ENCODE measurements around the gene MYH13. TPM values are rescaled to one million over a fixed set of nuclear protein-coding genes. Genes with fewer than 3 reads are reported as not detected.

MYH13 gene
- total RNA-seq, 1 experiment from 2014 or later, result not detected

DNA sequence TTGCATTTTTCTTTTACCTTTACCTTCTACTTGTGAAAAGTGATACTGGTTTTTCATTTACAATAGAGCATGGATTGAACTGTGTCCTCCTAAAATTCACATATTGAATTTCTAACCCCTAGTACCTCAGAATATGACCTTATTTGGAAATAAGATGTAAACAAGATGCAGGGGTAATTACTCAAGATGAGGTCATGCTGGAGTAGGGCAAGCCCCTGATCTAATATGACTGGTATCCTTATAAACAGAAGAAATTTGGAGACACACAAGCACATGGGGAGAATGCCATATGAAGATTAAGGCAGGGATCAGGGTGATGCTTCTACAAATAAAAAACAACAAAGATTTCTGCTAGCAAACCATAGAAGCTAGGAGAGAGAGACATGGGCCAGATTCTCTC, 12.2 kb downstream of the MYH13 start:
- no peak for DNase-seq (ENCODE audit: low read depth, low spot score)

DNA sequence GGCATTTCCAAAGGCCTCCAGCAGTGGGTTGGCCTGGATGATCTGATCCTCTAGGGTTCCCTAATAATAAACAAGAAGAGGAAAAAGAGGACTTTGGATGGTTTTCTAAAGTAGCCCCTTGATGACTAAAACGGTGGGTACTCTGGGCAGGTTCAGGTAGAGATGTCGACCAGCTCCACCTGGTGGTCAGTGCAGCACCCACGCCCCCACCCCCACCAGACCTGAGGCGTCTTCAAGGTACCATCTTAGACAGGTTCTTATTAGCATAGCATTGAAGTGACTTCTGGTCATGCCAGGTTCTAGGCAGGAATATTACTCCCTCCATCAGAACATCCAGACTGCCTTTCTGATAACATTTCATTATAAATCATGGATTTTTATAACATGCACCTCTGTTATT, 15.0 kb downstream of the MYH13 start:
- DNase-seq (ENCODE audit: low read depth, low spot score), result peak; percentile 22
- in situ Hi-C loops (cut with HindIII; ENCODE audit: low pct_unique_long_range_greater_than_20kb, low sequenced_read_pairs), result no loop called here

More for the DNA sequence above, 12.2 kb downstream of the MYH13 start:
- in situ Hi-C loops (cut with HindIII; ENCODE audit: low pct_unique_long_range_greater_than_20kb, low sequenced_read_pairs), result no loop called here

DNA sequence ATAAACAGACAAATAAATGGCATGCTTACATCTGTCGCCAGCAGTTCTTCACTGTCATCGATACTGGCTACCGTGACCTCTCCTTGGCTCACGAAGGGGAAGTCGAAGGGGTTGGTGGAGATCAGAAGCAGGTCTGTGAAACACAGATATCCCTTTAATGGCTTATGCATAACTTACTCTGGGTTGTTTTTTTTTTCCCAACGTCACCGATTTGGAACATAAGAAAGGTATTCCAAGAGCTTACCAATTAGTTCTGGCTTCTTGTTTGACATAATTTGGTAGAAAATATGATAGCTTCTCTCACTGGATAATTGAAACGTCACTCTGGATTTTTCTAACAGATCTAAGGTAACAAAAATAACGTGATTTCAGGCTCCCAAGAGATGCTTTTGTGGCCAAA, 18.2 kb downstream of the MYH13 start:
- in situ Hi-C loops (cut with HindIII; ENCODE audit: low pct_unique_long_range_greater_than_20kb, low sequenced_read_pairs), result no loop called here
- no peak for DNase-seq (ENCODE audit: low read depth, low spot score)

DNA sequence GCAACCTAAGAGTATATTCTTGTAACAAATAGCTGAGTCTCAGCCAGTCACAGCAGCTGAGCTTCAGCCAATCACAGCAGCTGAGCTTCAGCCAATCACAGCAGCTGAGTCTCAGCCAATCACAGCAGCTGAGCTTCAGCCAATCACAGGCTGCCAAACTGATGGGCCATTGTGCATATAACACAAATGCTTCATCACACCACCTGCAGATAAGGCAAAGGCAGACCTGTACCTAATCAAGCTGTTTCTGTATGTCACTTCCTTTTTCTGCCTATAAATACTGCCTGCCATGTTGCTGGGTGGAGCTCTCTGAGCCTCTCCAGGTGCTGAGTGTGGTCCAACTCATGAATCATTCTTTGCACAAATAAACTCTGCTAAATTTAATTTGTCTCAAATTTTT, 19.9 kb downstream of the MYH13 start:
- peak; percentile 11 for DNase-seq (ENCODE audit: low read depth, low spot score)
- in situ Hi-C loops (cut with HindIII; ENCODE audit: low pct_unique_long_range_greater_than_20kb, low sequenced_read_pairs), result no loop called here

DNA sequence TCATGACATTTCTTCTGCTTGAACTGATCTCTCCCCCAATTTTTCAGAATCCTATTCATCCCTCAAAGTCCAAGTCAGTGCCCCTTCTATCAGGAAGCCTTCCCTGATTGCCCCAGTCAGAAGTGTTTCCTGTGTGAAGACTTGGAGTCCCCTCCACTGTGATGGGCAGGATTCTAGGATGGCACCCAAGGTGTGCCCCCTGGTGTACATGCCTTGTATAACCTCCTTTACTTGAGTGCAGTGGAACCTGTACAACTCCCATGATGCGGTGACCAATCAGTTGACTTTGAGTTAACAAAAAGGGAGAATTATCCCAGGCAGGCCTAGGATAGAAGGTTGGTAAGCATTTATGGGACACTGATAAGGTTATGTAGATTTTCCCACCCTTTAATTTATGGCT, 23.4 kb downstream of the MYH13 start:
- DNase-seq (ENCODE audit: low read depth, low spot score), result peak; percentile 55
- in situ Hi-C loops (cut with HindIII; ENCODE audit: low pct_unique_long_range_greater_than_20kb, low sequenced_read_pairs), result no loop called here

DNA sequence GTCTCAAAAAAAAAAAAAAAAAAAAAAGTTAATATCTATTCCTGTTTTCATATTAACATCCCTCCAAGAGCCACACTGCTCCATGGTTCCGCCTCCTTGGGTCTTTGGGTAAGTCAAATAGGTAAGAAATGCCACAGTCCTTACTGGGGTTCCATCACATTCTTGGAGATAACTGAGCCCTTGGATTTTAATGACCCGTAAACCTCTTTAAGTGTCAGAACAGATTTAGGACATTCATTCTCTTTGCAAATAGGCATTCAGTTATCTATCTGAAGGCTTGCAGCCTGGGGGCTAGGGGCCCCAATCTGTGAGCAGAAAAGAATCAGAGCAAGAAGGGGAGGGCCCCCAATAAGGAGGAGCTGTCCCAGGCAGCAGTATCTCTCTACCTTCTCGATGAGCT, 28.0 kb downstream of the MYH13 start:
- in situ Hi-C loops (cut with HindIII; ENCODE audit: low pct_unique_long_range_greater_than_20kb, low sequenced_read_pairs), result no loop called here

DNA sequence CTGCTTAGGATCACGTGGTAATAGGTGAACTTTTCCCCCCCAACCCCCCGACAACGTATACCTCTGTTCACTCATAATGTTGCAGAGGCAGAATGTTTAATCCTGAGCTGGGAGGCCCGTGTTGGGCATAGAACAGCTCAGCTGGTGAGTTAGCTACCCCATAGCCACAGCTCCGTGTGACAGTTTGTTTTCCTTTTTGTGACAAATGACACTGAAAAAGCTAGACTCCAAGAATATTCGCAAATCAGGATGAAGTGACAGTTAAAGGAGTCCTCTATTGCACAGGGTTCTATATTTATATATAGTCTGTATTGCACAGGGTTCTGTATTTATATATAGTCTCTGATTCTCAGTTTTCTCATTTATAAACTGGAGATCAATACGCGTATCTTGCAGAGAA, 33.8 kb downstream of the MYH13 start:
- in situ Hi-C loops (cut with HindIII; ENCODE audit: low pct_unique_long_range_greater_than_20kb, low sequenced_read_pairs), result no loop called here
- DNase-seq (ENCODE audit: low read depth, low spot score), result no peak

More for the DNA sequence above, 28.0 kb downstream of the MYH13 start:
- no peak for DNase-seq (ENCODE audit: low read depth, low spot score)

DNA sequence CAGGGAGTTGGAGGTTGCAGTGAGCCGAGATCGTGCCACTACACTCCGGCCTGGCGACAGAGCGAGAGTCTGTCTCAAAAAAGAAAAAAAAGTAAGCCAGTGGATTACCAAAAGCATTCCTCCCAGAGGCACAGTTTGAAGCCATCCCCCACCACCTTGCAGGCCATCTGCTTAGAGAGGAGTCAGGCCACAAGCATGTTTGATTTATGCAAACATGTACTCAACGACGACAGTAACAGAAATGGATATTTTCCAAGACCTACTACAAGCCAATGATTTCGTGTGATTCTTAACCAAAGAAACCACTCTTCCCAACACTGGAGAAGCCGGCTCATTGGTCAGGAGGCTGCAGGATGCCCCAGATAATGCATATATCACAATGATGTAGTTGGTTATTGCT, 34.8 kb downstream of the MYH13 start:
- in situ Hi-C loops (cut with HindIII; ENCODE audit: low pct_unique_long_range_greater_than_20kb, low sequenced_read_pairs), result no loop called here
- DNase-seq (ENCODE audit: low read depth, low spot score), result no peak

DNA sequence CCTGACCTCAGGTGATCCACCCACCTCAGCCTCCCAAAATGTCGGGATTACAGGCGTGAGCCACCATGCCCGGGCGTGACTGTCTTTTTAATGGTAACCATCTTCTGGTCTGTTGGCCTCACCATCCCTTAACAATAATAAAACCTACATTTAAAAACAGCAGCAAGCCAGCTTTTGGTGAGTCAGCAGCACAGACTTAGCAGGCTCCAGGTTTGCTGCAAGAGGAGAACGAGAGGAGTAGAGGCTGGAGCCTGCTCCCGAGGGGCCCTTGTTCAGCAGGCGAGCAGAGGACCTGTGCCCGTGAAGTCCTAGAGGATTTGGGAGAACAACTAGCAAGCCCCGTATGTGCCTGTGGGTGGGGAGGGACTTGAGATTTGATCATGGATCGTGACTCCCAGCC, 35.7 kb downstream of the MYH13 start:
- DNase-seq (ENCODE audit: low read depth, low spot score), result no peak
- in situ Hi-C loops (cut with HindIII; ENCODE audit: low pct_unique_long_range_greater_than_20kb, low sequenced_read_pairs), result no loop called here

DNA sequence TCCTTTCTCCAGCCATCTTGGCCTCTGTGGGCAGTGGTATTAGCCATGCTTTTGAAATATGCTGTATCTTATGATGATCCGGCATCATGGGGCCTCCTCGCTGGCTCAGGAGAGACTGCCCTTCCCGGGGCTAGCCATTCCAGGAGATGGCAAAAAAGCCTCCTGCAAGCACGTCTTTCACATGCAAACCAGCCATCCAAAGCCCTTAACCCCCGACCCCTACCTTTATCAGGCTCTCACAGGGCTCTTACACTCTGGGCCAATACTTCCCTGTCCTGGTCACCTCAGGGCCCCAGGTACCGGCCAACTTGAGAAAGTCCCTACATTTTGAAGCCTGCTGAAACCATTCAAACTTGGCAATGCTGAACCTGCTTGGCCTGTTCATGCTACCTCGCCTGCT, 36.4 kb downstream of the MYH13 start:
- in situ Hi-C loops (cut with HindIII; ENCODE audit: low pct_unique_long_range_greater_than_20kb, low sequenced_read_pairs), result no loop called here
- DNase-seq (ENCODE audit: low read depth, low spot score), result no peak

DNA sequence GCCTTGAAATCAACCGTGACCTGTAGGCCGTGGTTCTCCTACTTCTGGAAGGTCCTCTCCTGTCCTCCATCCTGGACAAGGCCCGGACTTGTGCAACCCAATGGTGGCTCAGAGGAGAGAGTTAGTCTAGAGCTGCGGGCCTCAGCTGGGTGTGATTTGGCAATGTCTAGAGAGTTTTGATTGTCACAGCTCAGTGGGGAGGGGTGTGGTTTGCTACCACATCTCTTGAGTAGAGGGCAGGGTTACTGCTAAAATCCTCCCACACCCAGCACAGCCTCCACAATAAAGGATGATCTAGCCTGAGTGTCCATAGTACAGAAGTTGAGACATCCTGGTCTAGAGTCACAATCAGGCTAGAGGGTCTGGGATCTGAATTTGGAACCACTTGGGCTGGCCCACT, 40.3 kb downstream of the MYH13 start:
- in situ Hi-C loops (cut with HindIII; ENCODE audit: low pct_unique_long_range_greater_than_20kb, low sequenced_read_pairs), result no loop called here

DNA sequence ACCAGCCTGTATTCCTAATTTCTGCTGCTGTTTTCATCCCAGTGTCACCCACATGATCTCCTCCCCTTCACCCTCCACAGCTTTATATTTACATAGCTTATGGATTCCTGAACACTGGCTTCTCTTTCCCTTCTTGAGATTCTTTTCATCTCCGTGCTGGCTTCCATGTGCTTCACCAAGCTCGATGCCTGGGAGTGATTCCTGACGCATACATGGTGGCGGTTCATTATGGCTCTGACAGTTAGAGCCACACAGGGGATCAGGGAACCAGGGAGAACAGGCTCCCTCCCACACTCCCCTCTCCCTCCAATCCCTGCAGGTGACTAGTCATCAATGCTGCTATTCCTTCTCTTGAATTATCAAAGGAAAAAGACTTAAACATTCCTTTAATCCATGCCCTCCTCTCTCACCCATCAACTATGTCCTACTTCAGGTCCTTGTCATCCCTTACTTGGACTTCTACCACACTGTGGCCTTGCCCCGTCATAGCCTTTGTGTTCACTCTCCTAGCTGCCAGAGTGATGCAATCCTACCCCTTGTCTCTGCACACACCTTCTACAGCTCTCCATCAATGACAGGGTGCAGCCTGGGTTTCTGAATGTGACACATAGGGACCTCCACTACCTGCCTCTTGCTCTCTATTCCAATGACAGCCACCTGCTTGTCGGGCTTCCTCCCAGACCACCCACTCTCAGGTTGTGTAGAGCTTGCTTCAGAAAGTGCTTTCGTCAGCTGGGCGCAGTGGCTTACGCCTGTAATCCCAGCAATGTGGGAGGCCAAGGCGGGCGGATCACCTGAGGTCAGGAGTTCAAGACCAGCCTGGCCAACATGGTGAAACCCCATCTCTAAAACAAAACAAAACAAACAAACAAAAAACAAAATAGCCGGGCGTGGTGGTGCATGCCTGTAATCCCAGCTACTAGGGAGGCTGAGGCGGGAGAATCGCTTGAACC, 43.6 kb downstream of the MYH13 start:
- no peak for DNase-seq (ENCODE audit: low read depth, low spot score)
- in situ Hi-C loops (cut with HindIII; ENCODE audit: low pct_unique_long_range_greater_than_20kb, low sequenced_read_pairs), result no loop called here

More for the DNA sequence above, 40.3 kb downstream of the MYH13 start:
- DNase-seq (ENCODE audit: low read depth, low spot score), result no peak

DNA sequence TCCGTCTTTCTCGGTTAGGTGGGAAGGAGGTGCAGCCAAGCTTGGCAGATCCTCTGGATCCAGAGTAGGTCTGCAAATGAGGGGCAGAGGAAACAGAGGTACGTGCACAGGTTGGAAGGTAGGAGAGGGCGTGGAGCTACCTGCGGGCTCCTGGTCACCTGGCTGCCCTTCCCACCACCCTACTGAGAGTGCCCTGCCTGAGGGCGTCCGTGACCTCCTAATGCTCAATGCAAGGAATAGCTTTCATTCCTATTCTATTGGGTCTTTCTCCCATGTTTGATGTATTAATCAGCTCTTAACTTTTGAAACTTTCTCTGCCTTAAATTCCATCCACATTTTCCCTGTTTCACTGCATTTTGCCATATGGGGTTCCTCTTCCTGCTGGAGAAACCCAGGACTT, 44.6 kb downstream of the MYH13 start:
- in situ Hi-C loops (cut with HindIII; ENCODE audit: low pct_unique_long_range_greater_than_20kb, low sequenced_read_pairs), result no loop called here
- DNase-seq (ENCODE audit: low read depth, low spot score), result no peak

DNA sequence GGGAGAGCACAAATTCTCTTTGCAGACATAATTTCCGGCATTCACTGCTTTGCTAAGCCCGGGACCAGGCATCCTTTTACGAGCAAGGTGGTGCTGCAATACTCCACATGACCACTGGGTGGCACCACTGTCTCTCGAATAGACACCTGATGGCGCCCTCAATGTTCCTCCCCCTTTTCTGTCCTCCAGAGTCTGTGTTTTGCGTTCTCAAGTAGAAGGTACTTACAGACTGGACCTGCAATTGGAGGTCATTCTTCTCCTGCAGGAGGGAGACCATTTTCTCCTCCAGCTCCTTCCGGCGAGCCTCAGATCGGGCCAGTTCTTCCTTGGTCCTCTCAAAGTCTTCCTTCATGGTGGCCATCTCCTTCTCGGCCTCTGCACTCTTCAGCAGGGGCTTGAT, 45.2 kb downstream of the MYH13 start:
- DNase-seq (ENCODE audit: low read depth, low spot score), result peak; percentile 88
- in situ Hi-C loops (cut with HindIII; ENCODE audit: low pct_unique_long_range_greater_than_20kb, low sequenced_read_pairs), result no loop called here

DNA sequence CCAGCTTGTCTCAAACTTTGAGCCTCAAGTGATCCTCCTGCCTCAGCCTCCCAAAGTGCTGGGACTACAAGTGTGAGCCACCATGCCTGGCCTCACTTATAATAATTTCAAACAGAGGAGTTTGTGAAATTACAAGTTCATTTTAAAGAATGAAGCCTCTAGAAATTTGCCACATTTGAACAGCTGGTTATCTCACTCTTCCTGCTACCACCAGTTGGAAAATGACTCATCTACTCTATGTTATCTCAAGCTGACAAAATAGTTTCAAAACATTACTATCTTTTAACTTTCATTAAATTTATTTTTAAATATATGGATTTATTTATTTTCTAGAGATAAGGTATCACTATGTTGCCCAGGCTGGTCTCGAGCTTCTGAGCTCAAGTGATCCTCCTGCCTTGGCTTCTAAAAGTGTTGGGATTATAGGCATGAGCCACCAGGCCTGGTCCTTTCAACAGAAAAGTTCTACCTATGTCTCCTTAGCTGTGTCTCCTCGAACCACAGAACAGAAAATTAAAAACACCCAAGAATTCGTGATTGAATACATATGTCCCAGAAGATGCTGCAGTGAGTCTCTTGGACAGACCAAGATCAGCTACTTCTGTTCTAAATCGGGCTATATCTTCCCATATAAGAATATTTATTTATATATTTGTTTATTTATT, 47.6 kb downstream of the MYH13 start:
- no peak for DNase-seq (ENCODE audit: low read depth, low spot score)
- in situ Hi-C loops (cut with HindIII; ENCODE audit: low pct_unique_long_range_greater_than_20kb, low sequenced_read_pairs), result no loop called here

DNA sequence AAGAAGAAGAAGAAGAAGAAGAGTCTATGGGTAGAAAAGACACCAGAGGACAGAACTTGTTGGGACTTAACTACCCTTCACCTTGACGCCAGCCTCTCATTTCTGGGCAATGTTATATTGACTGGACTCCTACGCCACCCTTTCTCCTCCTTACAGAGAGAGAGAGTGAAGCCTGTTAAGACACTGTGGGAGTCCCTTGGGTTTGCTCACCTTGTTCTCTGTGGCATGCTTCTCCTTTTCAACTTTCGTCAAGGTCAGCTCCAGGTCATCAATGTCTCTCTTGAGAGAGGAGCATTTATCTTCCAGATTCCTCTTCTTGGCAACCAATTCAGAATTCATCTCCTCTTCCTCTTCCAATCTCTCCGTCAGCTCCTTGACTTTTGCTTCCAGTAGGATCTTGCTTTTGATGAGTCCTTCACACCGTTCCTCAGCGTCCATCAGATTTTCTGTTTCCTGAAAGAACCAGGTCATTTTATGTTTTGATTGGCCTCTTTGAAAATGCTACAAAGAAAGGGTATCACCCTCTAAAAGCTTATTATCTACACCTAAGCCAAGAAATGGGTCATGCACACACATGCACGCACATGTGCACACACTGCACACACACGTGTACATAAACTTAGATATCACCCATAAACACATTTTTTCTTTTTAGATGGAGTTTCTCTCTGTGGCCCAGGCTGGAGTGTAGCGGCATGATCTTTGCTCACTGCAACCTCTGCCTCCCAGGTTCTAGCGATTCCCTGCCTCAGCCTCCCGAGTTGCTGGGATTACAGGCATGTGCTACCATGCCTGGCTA, 48.8 kb downstream of the MYH13 start:
- DNase-seq (ENCODE audit: low read depth, low spot score), result no peak
- in situ Hi-C loops (cut with HindIII; ENCODE audit: low pct_unique_long_range_greater_than_20kb, low sequenced_read_pairs), result no loop called here

DNA sequence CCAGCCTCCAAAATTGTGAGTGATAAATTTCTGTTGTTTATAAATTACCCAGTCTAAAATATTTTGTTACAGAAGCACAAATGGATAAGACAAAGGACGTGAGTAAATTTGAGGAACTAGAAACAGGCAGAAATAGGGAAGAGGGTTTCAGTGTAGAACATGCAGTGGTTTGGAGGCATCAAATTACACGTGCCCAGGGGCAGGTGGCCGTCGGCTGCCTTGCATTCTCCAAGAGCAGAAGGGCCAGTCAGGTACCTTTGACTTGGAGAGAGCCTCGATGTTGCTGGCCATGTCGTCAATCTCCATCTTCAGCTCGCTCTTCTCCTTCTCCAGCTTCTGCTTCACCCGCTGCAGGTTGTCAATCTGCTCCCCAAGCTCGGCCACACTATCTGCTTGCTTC, 54.3 kb downstream of the MYH13 start:
- DNase-seq (ENCODE audit: low read depth, low spot score), result no peak
- in situ Hi-C loops (cut with HindIII; ENCODE audit: low pct_unique_long_range_greater_than_20kb, low sequenced_read_pairs), result no loop called here

DNA sequence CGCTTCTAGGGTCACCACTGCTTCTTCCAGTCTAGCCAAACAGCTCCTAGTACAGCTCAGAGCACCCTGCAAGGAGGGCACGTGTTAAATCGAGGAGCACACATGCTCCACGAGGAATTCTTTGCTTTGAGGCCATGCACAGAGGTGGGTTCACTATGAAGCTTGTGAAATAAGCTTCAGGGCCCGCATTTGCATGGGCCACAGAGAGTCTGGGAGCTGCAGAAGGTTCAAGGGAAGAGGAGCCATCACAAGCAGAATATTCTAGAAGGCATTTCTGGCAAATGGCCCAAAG, 55.3 kb downstream of the MYH13 start:
- in situ Hi-C loops (cut with HindIII; ENCODE audit: low pct_unique_long_range_greater_than_20kb, low sequenced_read_pairs), result no loop called here
- DNase-seq (ENCODE audit: low read depth, low spot score), result no peak

All from SK-MEL-5 (cell line).